ENCODE measurements around the gene CLEC16A. TPM values are rescaled to one million over a fixed set of nuclear protein-coding genes. Genes with fewer than 3 reads are reported as not detected.

CLEC16A gene
- total RNA-seq, 1 donor from 2014 or later: 15.8 TPM

DNA sequence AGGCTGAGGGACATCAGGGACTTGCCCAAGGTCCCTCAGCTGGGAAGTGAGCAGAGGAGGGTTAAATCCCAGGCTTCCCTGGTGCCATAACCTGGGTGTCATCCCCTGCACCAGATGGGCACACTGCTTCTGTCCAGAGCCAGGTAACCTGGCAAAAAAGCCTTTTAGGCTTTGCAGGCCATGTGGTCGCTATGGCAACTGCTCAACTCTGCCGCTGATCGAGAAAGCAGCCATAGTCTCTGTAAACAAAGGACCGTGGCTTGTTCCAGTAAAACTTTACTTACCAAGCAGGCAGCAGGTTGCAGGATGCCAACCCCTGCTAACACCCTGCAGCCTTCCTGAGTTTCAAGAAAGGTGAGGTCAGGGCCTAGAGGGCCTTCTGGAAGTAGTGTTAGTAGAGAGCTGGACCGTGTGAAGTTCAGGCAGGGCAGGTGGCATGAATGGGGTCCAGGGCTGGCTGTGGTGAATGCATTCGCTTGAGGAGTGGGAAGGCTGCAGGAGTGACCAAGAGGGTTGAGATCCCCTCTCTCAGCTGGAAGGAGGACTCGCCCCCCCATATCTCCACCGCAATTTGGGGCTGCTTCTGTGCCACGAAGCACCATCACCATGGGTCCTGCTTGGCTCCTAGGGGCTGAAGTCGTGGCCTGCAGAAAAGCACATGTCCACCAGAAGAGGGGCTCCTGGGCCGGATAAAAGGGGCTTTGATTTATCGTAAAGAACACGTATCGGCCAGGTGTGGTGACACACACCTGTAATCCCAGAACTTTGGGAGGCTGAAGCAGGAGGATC is 220.3 kb downstream of the CLEC16A start:
- H3K4me3 ChIP-seq (ENCODE audit: low read depth, low read length): no peak overlapping the region
- peaks cover 1% of the 10 kb centered on the region for H3K36me3 ChIP-seq (ENCODE audit: control insufficient read depth, insufficient read depth, low read length)
- DNase-seq (ENCODE audit: low read depth) (no peak), FAIRE-seq (no peak)
- H3K27me3 ChIP-seq (ENCODE audit: control insufficient read depth, insufficient read depth, low read length): no peaks in the 10 kb centered on the region
- TF ChIP-seq, protein P1, sequence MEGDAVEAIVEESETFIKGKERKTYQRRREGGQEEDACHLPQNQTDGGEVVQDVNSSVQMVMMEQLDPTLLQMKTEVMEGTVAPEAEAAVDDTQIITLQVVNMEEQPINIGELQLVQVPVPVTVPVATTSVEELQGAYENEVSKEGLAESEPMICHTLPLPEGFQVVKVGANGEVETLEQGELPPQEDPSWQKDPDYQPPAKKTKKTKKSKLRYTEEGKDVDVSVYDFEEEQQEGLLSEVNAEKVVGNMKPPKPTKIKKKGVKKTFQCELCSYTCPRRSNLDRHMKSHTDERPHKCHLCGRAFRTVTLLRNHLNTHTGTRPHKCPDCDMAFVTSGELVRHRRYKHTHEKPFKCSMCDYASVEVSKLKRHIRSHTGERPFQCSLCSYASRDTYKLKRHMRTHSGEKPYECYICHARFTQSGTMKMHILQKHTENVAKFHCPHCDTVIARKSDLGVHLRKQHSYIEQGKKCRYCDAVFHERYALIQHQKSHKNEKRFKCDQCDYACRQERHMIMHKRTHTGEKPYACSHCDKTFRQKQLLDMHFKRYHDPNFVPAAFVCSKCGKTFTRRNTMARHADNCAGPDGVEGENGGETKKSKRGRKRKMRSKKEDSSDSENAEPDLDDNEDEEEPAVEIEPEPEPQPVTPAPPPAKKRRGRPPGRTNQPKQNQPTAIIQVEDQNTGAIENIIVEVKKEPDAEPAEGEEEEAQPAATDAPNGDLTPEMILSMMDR (IDR thresholded peaks at IDR 0.05; ENCODE audit: insufficient read depth, low read length, severe bottlenecking): no peak

- FAIRE-seq (no peak), DNase-seq (ENCODE audit: low read depth) (no peak)
- H3K27me3 ChIP-seq (ENCODE audit: control insufficient read depth, insufficient read depth, low read length): no peaks in the 10 kb centered on the region
- TF ChIP-seq, protein P1 (IDR thresholded peaks at IDR 0.05; ENCODE audit: insufficient read depth, low read length, severe bottlenecking): no peak
- H3K36me3 ChIP-seq (ENCODE audit: control insufficient read depth, insufficient read depth, low read length): peaks cover 1% of the 10 kb centered on the region
- H3K4me3 ChIP-seq (ENCODE audit: low read depth, low read length): no peak overlapping the region
Measured at GRCh38 chr16:11165349-11165748, 221.0 kb downstream of the CLEC16A start.

DNA sequence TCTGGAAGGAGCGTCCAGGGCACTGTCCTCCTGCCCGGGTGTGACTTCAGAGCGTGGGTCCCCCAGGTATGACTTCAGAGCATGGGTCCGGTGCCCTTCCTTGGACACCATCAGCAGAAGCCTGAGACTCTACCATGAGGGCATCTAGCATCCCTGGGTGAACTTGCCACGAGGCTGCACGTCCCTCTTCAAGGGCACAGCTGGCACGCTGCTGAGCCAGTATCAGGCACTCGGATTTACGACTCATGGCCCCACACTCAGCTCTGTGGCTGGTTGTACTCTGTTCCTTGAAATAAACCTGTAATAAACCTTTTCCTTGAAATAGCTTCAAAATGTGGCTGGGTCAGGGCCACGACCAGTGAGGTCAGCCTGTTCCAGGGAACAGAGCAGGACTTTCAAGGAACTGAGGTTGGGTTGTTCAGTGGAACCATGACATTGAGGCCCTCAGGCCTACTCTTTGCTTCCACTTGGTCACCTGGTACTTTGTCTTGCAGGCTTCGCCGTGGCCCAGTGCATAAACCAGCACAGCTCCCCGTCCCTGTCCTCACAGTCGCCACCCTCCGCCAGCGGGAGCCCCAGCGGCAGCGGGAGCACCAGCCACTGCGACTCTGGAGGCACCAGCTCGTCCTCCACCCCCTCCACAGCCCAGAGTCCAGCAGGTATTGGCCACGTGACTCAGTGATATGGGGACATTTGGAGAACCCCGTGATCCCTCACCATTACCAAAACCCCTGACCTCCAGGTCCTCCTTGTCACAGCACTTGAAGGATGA is 221.7 kb downstream of the CLEC16A start:
- DNase-seq (ENCODE audit: low read depth) (no peak), FAIRE-seq (no peak)
- Histone ChIP-seq H3K27me3 (ENCODE audit: control insufficient read depth, insufficient read depth, low read length) (no peaks in the 10 kb centered on the region), H3K36me3 (ENCODE audit: control insufficient read depth, insufficient read depth, low read length) (peaks cover 1% of the 10 kb centered on the region), H3K4me3 (ENCODE audit: low read depth, low read length) (no peak overlapping the region)
- TF ChIP-seq, protein P1 (IDR thresholded peaks at IDR 0.05; ENCODE audit: insufficient read depth, low read length, severe bottlenecking): no peak

GRCh38 chr16:11167581-11167980 is 223.2 kb downstream of the CLEC16A start:
- TF ChIP-seq, protein P1 (IDR thresholded peaks at IDR 0.05; ENCODE audit: insufficient read depth, low read length, severe bottlenecking): no peak
- FAIRE-seq: no peak
- peaks cover 1% of the 10 kb centered on the region for H3K36me3 ChIP-seq (ENCODE audit: control insufficient read depth, insufficient read depth, low read length)

GRCh38 chr16:11168386-11169051 is 224.2 kb downstream of the CLEC16A start:
- Histone ChIP-seq H3K27me3 (ENCODE audit: control insufficient read depth, insufficient read depth, low read length) (no peaks in the 10 kb centered on the region), H3K36me3 (ENCODE audit: control insufficient read depth, insufficient read depth, low read length) (peaks cover 3% of the 10 kb centered on the region), H3K4me3 (ENCODE audit: low read depth, low read length) (no peak overlapping the region)
- TF ChIP-seq, protein P1 (IDR thresholded peaks at IDR 0.05; ENCODE audit: insufficient read depth, low read length, severe bottlenecking): no peak
- no peak for DNase-seq (ENCODE audit: low read depth)
- no peak for FAIRE-seq

More at GRCh38 chr16:11167581-11167980, 223.2 kb downstream of the CLEC16A start:
- no peak overlapping the region for H3K4me3 ChIP-seq (ENCODE audit: low read depth, low read length)
- DNase-seq (ENCODE audit: low read depth): no peak
- H3K27me3 ChIP-seq (ENCODE audit: control insufficient read depth, insufficient read depth, low read length): no peaks in the 10 kb centered on the region

Measured in bronchial epithelial cell (primary cell).